HG03060 (cell line): Measurements from ENCODE around the gene ZIC3.
"Not testable (repeated sequence)": the region's sequence is repeated elsewhere in the genome, so short reads cannot be mapped to it uniquely, and the experiment has no call there.

ENCODE experiments used
- ATAC-seq: cut with Tn5 transposase; IDR thresholded peaks from one replicate; pipeline ENCODE4 v1.9.1; 2021; ENCODE audit warnings: low read depth, moderate number of reproducible peaks; ENCODE audit not compliant: unreplicated experiment

Gene ZIC3

DNA sequence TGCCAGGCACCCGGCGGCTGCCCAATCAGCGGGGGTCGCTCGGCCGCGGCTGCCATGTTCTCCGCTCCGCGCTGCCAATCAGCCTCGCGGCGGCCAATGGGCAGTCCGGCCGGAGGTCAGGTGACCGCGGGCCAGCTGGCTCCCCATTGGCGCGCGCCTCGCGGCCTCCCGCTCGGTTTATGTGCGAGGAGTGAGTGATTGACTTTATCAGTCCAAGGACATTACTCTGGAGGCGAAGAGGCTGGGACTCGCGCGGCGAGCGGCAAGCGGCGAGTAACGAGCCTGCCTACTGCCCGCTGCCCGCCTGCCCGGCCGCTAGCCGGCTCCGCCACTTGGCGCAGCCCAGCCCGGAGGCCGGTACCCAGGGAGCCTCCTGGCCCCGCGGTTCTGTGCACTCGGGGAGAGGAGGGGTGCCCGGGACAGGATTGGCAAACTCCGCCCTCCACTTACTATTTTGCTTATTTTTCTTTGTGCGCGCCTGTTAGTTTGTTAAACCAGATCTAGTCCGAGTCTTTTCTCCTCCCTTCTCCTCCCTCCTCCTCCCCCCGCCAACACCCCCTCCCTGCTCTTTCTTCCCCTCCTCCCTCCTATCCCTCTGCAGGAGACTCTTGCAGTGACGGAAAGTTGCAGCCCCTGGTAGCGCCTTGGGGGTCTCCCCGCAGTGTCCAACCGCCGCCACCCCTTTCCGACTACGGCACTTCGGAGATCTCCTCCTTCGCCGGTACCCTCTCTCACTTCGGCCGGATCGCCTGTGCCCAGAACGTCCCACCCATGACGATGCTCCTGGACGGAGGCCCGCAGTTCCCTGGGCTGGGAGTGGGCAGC lies at the start of gene ZIC3:
Gene ZIC3, plus strand, starts transcription at position 207 of the 825 bp plus-strand sequence. Its CDS starts 565 bp downstream, at position 772.
- no peak for ATAC-seq

DNA sequence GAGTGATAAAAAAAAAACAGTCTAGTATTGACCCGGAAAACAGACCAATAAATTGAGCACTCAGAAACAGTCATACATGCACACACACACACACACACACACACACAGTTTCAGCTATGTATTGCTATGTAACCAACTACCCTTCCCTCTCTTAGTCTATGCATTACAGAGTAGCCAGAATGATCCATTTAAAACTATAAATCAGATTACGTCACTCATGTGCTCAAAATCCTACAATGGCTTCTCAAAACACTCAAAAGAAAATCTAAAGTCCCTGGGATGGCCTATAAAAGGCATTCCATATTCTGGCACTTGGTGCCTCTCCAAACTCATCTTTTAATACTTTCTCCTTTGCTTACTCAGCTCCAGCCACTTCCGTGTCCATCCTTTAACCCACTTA lies 46.5 kb upstream of the ZIC3 start:
- ATAC-seq: no peak

DNA sequence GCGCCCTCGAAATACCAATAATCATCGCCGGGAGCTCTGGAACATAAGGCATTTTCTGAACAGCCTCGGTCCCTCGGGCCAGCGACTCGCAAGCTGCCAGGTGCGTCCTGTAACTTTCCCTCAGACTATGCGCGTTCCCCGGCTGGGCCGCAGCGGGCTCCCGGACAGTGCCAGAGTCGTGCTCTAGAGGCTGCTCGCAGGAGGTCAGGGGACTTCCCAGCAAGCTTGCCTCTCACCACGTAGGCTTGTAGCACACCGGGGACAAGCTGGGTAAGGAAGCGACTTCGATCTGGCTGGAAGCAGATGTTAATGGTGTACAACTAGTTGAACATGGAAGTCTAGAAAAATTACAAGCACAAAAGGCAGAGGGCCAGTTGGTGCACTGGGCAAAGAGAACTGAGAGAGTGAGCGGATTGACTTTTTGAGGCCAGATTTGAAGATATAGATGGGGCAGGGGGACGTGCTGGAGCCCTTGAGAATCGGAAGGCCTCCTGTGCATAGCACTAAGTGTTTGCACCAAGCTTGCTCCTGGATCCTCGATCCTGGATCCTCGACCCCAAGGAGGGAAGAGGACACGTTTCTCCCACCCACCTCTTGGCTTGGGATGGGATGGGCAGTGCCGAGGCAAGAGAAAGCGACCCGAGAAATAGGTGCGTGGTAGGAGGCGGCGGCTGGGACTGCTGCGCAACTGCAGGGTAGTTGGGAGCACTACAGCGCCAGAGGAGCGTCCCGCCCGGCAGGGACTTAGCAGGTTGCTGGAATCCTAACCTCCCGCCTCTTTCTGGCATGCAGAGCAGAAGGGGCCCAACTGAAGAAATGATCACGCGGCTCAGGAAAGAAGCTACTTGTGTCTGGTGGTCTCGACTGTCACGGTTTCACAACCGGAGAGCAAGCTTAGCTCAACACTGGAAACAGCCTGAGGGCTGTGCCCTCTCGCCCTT lies 19.9 kb upstream of the ZIC3 start:
- no peak for ATAC-seq

- no peak for ATAC-seq
These were observed 18.6 kb upstream of the ZIC3 start for GRCh38 chrX:137547291-137547690.

DNA sequence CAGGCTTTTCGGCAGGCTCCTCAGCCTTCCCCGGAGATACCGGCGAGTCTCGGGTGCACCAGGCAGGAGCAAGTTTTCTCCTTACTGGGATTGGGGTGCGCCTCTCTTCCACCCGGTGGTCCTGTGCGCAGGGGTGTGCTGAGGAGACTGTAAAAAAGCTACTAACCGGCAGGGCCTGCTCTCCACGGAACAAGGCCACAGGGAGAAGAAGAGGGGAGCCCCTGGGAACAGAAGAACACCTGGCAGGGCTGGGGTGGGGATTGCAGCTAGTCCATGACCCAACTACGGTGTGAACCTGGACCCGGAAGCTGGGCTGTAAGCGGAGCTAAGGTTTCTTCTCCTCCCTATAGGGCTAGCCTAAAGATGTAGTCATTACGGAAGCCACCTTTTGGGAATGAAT lies 17.7 kb upstream of the ZIC3 start:
- ATAC-seq: no peak

GRCh38 chrX:137549073-137549472 lies 16.9 kb upstream of the ZIC3 start:
- no peak for ATAC-seq

DNA sequence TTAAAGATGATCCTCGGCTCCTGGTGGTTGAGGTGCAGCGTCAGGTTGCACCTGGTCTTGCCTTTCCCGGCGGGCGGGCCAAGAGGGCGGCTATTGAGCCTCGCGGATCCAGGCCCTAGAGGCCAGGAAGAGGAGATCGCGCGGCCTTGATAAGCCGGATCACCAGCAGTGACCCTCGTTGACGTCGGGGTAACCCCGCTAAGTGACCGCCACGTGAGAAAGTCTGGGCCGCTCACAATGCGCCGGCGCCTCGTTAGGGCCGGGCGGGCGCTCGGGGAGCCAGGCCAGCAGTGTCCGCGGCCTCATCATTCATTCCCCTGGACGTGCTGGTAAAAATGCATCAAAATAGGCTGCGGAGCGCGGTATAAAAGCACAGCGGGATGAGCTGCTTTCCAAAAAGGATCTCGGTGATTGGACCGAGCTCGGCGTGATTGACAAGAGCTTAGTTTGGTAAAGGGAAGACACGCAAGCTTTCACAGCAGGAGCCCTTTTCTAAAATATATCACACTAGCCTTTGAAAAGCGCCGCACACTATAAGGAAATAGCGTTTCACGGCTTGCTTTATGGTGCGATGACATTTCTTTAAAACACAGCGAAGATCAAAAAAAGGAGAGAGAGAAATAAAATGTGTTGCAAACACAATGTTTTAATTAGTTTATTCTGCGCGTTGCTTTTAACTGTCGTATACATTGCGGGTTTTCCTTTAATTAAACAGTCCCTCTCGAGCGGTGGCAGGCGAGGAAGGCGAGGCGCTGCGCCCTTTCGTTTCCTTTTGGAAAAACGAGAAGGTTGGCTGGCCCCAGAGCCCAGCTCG lies 15.9 kb upstream of the ZIC3 start:
- ATAC-seq: no peak

GRCh38 chrX:137550665-137551261 lies 15.2 kb upstream of the ZIC3 start:
- no peak for ATAC-seq

DNA sequence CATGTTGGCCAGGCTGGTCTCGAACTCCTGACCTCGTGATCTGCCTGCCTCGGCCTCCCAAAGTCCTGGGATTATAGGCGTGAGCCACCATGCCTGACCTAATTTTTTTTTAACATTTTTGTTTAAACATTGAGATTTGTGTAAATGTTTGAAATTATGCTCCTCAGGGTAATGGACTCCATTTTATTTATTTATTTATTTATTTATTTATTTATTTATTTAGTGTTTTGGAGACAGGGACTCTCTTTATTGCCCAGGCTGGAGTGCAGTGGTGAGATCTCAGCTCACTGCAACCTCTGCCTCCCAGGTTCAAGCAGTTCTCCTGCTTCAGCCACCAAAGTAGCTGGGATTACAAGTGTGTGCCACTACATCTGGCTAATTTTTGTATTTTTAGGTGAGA lies 13.8 kb upstream of the ZIC3 start:
- ATAC-seq: not testable (repeated sequence)

- ATAC-seq: no peak
These were observed 3.8 kb upstream of the ZIC3 start for GRCh38 chrX:137562096-137562495.

DNA sequence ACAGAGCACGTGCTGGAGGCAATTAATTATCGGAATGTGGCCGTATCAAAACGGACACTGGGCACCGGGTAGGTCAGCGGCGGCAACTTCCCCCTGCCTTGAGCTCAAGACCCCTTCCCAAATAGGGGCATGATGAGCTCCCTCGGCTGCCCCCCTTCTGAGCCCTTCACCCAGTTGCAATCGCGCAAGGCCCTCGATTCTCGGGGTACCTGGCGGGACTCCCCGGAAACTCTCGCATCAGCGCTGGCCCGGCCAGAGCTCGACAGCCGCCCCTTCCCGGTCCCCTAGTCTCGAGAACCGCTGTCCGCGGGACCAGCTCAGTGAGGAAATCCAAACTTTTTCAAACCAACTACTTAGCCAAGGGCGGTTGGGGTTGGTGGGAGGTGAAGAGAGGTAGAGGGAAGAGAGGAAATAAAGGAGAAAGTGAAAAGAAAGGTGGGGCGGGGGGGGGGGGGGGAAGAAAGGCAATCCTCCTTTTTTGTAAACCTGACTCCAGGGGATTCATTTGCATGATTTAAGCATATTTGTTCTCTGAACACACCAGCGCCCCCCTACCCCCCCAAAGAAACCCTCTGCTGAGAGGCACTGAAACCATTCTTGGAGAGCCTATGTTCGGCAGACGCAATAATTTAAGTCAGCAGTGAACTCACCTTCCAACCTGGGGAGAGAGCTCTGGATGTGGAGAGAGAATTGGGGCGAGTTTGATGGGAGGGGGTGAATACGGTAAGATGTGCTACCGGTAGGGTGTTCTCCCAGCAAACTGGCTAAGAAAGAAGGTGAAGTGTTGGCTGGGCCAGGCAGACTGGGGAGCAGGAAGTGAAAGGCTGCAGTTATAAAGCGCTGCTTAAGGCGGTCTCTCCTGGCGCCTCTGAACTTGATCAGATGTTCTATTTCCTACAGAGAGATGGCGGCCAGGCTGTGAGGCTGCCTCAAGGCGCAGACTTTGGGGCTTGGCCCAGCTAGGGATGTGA lies 2.0 kb upstream of the ZIC3 start:
- ATAC-seq: no peak

DNA sequence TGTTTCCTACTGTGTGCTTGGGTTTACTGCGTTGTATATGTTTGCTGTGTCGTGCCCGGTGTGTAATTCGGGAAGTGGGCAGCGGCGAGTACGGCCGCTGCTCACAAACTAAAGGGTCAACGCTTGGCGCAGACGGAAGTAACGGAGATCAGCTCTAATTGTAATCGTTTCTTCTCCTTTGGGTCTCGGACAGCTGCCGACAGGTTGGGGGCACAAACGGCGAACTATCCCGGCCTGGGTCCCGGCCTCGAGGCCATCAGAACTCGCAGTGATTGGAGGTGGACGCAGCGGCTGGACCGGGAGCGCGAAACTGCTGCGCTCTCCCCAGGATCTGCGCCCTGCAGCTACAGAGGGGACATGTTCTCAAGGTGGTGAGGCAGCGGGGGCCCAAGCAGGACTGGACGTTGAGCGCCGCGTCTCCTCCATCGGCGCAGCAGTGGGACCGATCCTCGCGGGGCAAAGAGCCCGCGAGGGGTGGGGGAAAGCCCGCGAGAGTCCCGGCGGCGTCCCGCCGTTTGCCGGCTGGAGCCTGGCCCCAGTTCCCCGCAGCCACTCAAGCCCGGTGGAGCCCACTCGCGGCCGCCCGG lies 516 bp upstream of the ZIC3 start:
- no peak for ATAC-seq

- no peak for ATAC-seq
These were observed 1.1 kb downstream of the ZIC3 start for GRCh38 chrX:137566746-137567679.

DNA sequence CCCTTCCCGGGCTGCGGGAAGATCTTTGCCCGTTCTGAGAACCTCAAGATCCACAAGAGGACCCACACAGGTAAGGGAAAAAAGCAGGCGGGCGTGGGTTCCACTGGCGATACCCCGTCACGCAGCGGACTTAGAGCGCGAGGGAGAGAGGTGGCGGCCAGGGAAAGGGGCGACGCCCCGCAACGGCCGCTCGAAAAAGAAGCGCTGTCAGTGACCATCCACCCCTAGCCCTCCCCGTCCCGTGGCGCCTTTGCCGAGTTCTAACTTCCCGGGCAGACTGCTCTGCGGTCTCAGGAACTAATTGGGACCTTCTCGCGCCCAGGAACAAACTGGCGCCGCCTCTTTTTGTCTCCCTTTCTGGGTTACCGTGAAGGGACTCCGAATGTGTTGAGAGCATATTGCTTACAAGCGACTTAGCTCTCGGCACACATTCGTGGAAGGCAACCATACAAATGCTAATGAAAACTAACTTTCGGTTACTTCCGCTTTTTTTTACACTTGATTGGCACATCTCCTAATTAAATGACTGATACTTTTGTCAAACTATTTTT lies 1.8 kb downstream of the ZIC3 start:
- no peak for ATAC-seq

DNA sequence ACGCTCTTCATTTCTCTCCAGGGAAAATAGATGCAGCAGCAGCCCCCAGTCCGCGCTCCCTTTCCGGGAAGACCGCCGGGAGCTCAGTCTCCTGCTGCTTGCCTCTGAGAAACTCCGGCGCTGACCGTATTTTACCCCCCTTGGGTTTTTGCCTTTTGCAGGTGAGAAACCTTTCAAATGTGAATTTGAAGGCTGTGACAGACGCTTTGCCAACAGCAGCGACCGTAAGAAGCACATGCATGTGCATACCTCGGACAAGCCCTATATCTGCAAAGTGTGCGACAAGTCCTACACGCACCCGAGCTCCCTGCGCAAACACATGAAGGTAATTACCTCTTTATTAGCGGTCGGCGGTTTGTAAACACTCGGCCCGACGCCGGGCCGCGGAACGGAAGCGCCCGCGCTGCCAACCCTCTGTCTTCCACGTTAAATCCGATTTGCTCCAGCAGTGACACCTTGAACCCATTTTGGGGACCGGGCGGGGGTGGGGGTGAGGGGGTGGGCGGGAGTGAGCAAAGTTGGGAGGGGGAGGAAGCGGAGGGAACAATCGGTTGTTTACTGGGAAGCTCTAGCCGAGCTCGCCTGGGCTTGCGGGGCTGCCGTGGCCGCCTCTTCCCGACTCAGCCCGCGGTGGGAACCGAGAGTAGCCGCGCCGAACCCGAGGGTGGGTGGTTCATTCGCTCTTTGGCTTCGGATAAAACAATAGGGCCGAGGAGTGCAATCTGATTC lies 3.0 kb downstream of the ZIC3 start:
- ATAC-seq: no peak

DNA sequence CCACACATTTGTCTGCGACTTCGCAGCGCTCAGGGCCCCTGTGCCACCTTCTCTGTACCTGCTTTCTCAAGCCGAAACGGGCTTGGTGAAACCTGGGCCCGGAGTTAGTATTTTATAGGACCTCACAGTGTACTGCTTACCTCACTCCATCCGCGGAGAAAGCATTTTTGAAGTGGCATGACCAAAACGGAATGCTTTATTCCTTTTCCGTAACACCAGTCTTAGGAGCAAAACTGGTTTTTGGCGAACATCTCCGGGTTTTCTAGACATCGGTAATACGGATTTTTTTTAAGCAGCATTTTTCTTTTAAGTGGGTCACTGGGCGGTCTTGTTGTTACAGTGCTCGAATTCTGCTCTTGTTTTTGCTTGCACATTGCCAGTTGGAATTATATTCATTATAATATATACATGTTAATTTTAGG lies 3.6 kb downstream of the ZIC3 start:
- no peak for ATAC-seq
